Panc1 (cell line): Measurements from ENCODE around the gene MITF. TPM values are rescaled to one million over a fixed set of nuclear protein-coding genes. Genes with fewer than 3 reads are reported as not detected.

Source experiments
- ATAC-seq: fragments of 200-7000 bp; cut with Tn5 transposase; 2 replicates; pipeline ENCODE4 v1.9.1; 2020; ENCODE audit warnings: mild to moderate bottlenecking, moderate library complexity
- BruUV-seq: library from RNA; stranded (reverse); fragments of 400-500 nt; replicated peaks from 2 replicates; lab custom pipeline; 2021; lab: Mats Ljungman, UMichigan
- CTCF ChIA-PET: fragments of 300-600 bp; sonication (Branson Sonifier 250); formaldehyde crosslinking; loops from one replicate; lab custom pipeline; 2022; ENCODE audit warnings: antibody characterized with exemption; lab: Charles Lee
- POLR2A ChIA-PET: fragments of 300-600 bp; sonication (Branson Sonifier 250); formaldehyde crosslinking; loops from one replicate; lab custom pipeline; 2022; ENCODE audit warnings: antibody characterized with exemption; lab: Charles Lee
- DNase-seq: peaks from one replicate; pipeline ENCODE4 v3.0.0-alpha.2; 2010; ENCODE audit warnings: low read depth, low spot score
- H3K27ac ChIP-seq: 2 replicates; pipeline ENCODE4 v1.5.1; 2011; ENCODE audit warnings: mild to moderate bottlenecking, low read length, inconsistent platforms
- H3K27me3 ChIP-seq: fragments of 200-500 bp; sonication (Bioruptor generic); 2 replicates; pipeline ENCODE4 v1.6.0; 2014; ENCODE audit warnings: low read length, inconsistent platforms; ENCODE audit not compliant: control insufficient read depth, insufficient read depth
- H3K36me3 ChIP-seq: fragments of 200-500 bp; sonication (Bioruptor generic); 2 replicates; pipeline ENCODE4 v1.5.1; 2014; ENCODE audit warnings: inconsistent platforms, mild to moderate bottlenecking, low read length, moderate library complexity; ENCODE audit not compliant: control insufficient read depth, insufficient read depth
- H3K4me1 ChIP-seq: 2 replicates; pipeline ENCODE4 v1.5.1; 2011; ENCODE audit warnings: inconsistent platforms, mild to moderate bottlenecking, low read length, moderate library complexity; ENCODE audit not compliant: control insufficient read depth, insufficient read depth
- H3K4me3 ChIP-seq, 2 experiments: 2 replicates each; pipeline ENCODE4 v1.5.1; 2011 to 2012; ENCODE audit warnings: low read depth in 2 of 2, low read length in 2 of 2, mild to moderate bottlenecking in 2 of 2, inconsistent platforms in 1 of 2, moderate library complexity in 1 of 2
- H3K9me3 ChIP-seq: fragments of 200-500 bp; sonication (Bioruptor generic); 2 replicates; pipeline ENCODE4 v1.5.1; 2014; ENCODE audit warnings: low read depth, mild to moderate bottlenecking, inconsistent platforms, low read length, moderate library complexity; ENCODE audit not compliant: control insufficient read depth, insufficient read depth
- CTCF ChIP-seq: fragments of 450-650 bp; IDR thresholded peaks from 2 replicates; pipeline ENCODE4 v1.5.1; 2017; ENCODE audit warnings: mild to moderate bottlenecking
- POLR2AphosphoS5 ChIP-seq: IDR thresholded peaks from 2 replicates; pipeline ENCODE4 v1.6.1; 2012; ENCODE audit warnings: mild to moderate bottlenecking, low read depth, low read length, moderate library complexity
- REST ChIP-seq, 2 experiments: IDR thresholded peaks; 2 replicates each; pipeline ENCODE4 v1.6.1; 2011 to 2012; ENCODE audit warnings: low read depth in 2 of 2, control low read depth in 1 of 2, low read length in 1 of 2, mild to moderate bottlenecking in 1 of 2, moderate library complexity in 1 of 2; ENCODE audit not compliant: insufficient read depth in 1 of 2
- SIN3A ChIP-seq: IDR thresholded peaks from 2 replicates; pipeline ENCODE4 v1.6.1; 2012; ENCODE audit warnings: low read depth, mild to moderate bottlenecking, low read length, moderate library complexity, borderline replicate concordance; ENCODE audit not compliant: insufficient read depth
- TCF7L2 ChIP-seq: IDR thresholded peaks from 2 replicates; pipeline ENCODE4 v1.6.1; 2011; ENCODE audit warnings: mild to moderate bottlenecking, low read depth, low read length, inconsistent platforms
- in situ Hi-C: cut with HindIII; loops from 2 replicates; pipeline ENCODE4 v1.10.0; 2016; ENCODE audit warnings: low sequenced_read_pairs, low pct_unique_long_range_greater_than_20kb
- intact Hi-C: fragments of 100-400 bp; cut with micrococcal nuclease; formaldehyde crosslinking; loops from one replicate; pipeline ENCODE4 v1.10.0; 2022; ENCODE audit not compliant: unreplicated experiment
- total RNA-seq: library from RNA; stranded (reverse); gene quantifications from one replicate; pipeline ENCODE4 v1.2.1, GENCODE V29; 2021; ENCODE audit not compliant: unreplicated experiment

MITF gene
- total RNA-seq, 1 experiment from 2014 or later = 10.8 TPM

- H3K36me3 ChIP-seq = no peaks in the 10 kb centered on the region
- ChIA-PET CTCF (interaction anchor here (0.6 kb wide), 1 partner anchor 245 kb away, joined by 3 read pairs; no protein-coding TSS in a partner anchor), POLR2A (interaction anchor here (0.7 kb wide), 1 partner anchor 1230 kb away, joined by 5 read pairs; no protein-coding TSS in a partner anchor)
- in situ Hi-C loops = no loop called here
- DNase-seq (no peak), ATAC-seq (no peak)
- H3K27me3 ChIP-seq = no peaks in the 10 kb centered on the region
- no peak overlapping the region for H3K27ac ChIP-seq
- no TSS peak for BruUV-seq
- H3K4me3 ChIP-seq = no peak overlapping the region
- H3K4me1 ChIP-seq = no peaks in the 10 kb centered on the region; the same call in 1 of the 2 replicates
- no peaks in the 10 kb centered on the region for H3K9me3 ChIP-seq
- intact Hi-C loops = no loop called here
- TF ChIP-seq TCF7L2 (no peak), POLR2AphosphoS5 (no peak), CTCF (no peak), SIN3A (no peak), REST (IDR thresholded peaks at IDR 0.05; ENCODE audit: insufficient read depth in 1 of 2, low read depth in 2 of 2, low read length in 1 of 2) (no peak)
Observed at GRCh38 chr3:69879051-69879450, 139.8 kb downstream of the MITF start.

GRCh38 chr3:69880069-69880640, 140.9 kb downstream of the MITF start:
- BruUV-seq = no TSS peak
- intact Hi-C loops = no loop called here
- TF ChIP-seq TCF7L2 (no peak), REST (IDR thresholded peaks at IDR 0.05; ENCODE audit: insufficient read depth in 1 of 2, low read depth in 2 of 2, low read length in 1 of 2) (no peak), CTCF (no peak), POLR2AphosphoS5 (no peak), SIN3A (no peak)
- CTCF ChIA-PET = no interaction called here
- no peak for ATAC-seq
- DNase-seq = no peak
- Histone ChIP-seq H3K4me3 (no peak overlapping the region), H3K27ac (no peak overlapping the region), H3K36me3 (no peaks in the 10 kb centered on the region), H3K9me3 (no peaks in the 10 kb centered on the region), H3K4me1 (no peaks in the 10 kb centered on the region; the same call in 1 of the 2 replicates), H3K27me3 (no peaks in the 10 kb centered on the region)
- POLR2A ChIA-PET = no interaction called here
- in situ Hi-C loops = no loop called here
